ENCODE measurements around the gene ZNF664. TPM values are rescaled to one million over a fixed set of nuclear protein-coding genes. Genes with fewer than 3 reads are reported as not detected.
A peak's percentile ranks its signal among the peaks of the same experiment; 100 is the strongest.

Gene ZNF664
- total RNA-seq, 1 donor from 2014 or later = 25.1 TPM

DNA sequence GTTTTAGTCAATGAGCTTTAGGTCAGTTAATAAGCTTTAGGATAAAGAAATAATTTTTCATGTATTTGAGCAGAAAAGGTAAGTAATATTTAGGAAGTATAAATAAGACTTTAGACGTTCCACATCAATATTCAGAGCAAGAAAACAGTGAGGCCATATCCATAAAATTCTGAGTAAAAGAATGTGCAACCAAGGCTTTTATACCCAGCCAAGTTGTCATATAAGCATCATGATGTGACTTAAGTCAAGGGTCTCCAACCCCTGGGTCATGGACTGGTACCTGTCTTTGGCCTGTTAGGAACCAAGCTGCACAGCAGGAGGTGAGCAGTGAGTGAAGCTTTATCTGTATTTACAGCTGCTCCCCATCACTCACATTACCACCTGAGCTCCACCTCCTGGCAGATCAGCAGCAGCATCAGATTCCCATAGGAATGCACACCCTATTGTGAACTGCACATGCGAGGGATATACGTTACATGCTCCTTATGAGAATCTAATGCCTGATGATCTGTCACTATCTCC lies 74.1 kb downstream of the ZNF664 start:
- Histone ChIP-seq H3K4me3 (ENCODE audit: low read length in 3 of 3) (no peak overlapping the region), H3K9ac (ENCODE audit: low read depth in 1 of 3, low read length in 3 of 3) (no peak overlapping the region), H3K4me1 (ENCODE audit: control insufficient read depth in 3 of 3, insufficient read depth in 3 of 3, low read length in 3 of 3) (peaks cover 0 to 7% (median 4%) of the 10 kb centered on the region in 3 donors), H3K27ac (ENCODE audit: low read depth, low read length) (no peak overlapping the region), H3K36me3 (ENCODE audit: control insufficient read depth in 3 of 3, insufficient read depth in 3 of 3, low read length in 3 of 3) (no peaks in the 10 kb centered on the region), H3K27me3 (ENCODE audit: control insufficient read depth in 3 of 3, insufficient read depth in 3 of 3, low read length in 3 of 3) (no peaks in the 10 kb centered on the region), H3K9me3 (ENCODE audit: control insufficient read depth in 3 of 3, low read length in 3 of 3) (peaks cover 0 to 9% (median 0%) of the 10 kb centered on the region in 3 donors)

DNA sequence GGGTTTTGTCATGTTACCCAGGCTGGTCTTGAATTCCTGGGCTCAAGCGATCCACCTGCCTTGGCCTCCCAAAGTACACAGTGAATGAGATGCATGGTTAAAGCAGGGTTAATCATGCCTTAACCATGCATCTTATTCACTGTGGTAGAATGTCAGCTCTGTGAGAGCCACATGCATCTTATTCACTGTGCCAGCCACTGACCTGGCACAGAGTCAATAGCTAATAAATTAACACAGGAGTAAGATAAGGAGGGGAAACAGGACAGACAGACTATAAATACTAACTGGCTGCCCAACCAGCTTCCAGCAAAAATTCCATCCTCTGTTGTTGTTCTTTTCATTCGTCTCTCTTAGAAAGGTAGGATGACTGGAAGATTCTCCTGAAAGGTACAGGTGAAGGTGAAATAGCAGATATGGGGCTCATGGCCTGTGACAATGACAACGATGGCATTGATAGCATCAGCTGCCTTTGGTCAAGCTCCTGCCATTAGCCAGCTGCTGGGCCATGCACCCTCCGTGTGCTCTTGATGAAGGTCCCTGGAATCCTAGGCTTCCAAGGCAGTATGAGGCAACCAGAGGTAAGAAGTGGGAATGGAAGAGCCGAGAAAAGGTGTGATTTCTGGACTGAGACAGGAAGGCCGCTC lies 76.6 kb downstream of the ZNF664 start:
- Histone ChIP-seq H3K27ac (ENCODE audit: low read depth, low read length) (no peak overlapping the region), H3K9ac (ENCODE audit: low read depth in 1 of 3, low read length in 3 of 3) (no peak overlapping the region), H3K9me3 (ENCODE audit: control insufficient read depth in 3 of 3, low read length in 3 of 3) (peaks cover 0 to 9% (median 0%) of the 10 kb centered on the region in 3 donors), H3K4me3 (ENCODE audit: low read length in 3 of 3) (no peak overlapping the region), H3K27me3 (ENCODE audit: control insufficient read depth in 3 of 3, insufficient read depth in 3 of 3, low read length in 3 of 3) (no peaks in the 10 kb centered on the region), H3K36me3 (ENCODE audit: control insufficient read depth in 3 of 3, insufficient read depth in 3 of 3, low read length in 3 of 3) (no peaks in the 10 kb centered on the region), H3K4me1 (ENCODE audit: control insufficient read depth in 3 of 3, insufficient read depth in 3 of 3, low read length in 3 of 3) (peaks cover 0 to 7% (median 7%) of the 10 kb centered on the region in 3 donors)

DNA sequence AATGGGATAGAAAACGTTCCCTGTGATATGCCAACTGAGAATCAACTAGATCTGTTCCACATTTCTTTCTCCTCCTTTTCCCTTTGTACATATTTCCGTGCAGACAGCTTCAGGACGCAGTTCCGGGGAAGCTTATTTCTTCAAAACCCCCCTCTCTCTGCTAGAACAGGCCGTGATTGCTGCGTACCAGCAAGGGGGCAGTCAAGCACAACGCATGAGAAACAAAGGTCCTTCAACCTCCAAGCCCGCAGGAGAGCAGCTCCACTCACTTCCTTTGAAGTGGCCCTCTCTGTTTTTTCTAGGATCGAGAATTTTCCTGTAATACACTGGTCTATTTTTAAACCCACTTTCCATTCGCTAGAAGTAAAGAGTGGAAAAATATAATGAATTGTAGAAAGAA lies 80.8 kb downstream of the ZNF664 start:
- Histone ChIP-seq H3K27me3 (ENCODE audit: control insufficient read depth in 3 of 3, insufficient read depth in 3 of 3, low read length in 3 of 3) (no peaks in the 10 kb centered on the region), H3K4me1 (ENCODE audit: control insufficient read depth in 3 of 3, insufficient read depth in 3 of 3, low read length in 3 of 3) (peaks cover 0 to 3% (median 0%) of the 10 kb centered on the region in 3 donors), H3K9me3 (ENCODE audit: control insufficient read depth in 3 of 3, low read length in 3 of 3) (no peaks in the 10 kb centered on the region), H3K36me3 (ENCODE audit: control insufficient read depth in 3 of 3, insufficient read depth in 3 of 3, low read length in 3 of 3) (no peaks in the 10 kb centered on the region), H3K4me3 (ENCODE audit: low read length in 3 of 3) (no peak overlapping the region), H3K27ac (ENCODE audit: low read depth, low read length) (no peak overlapping the region), H3K9ac (ENCODE audit: low read depth in 1 of 3, low read length in 3 of 3) (peak overlapping the region in 1 of 3 donors; percentile 9)

DNA sequence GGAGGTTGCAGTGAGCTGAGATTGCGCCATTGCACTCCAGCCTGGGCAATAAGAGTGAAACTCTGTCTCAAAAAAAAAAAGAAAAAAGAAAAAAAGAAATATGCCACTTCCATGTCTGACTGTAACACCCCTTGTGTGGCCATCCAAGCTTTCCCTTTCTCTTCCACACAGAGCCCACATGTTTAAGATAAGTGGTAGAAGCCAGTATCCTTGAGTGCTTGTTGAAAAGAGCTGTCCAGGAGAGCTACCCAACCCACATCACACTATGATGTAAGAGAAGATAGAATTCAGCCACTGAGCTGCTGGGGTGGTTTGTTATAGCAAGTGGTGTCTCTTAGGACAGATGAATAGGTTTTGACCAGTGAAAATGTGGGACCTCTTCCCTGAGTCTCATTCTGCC lies 82.1 kb downstream of the ZNF664 start:
- H3K4me3 ChIP-seq (ENCODE audit: low read length in 3 of 3) = no peak overlapping the region
- H3K9ac ChIP-seq (ENCODE audit: low read depth in 1 of 3, low read length in 3 of 3) = no peak overlapping the region

DNA sequence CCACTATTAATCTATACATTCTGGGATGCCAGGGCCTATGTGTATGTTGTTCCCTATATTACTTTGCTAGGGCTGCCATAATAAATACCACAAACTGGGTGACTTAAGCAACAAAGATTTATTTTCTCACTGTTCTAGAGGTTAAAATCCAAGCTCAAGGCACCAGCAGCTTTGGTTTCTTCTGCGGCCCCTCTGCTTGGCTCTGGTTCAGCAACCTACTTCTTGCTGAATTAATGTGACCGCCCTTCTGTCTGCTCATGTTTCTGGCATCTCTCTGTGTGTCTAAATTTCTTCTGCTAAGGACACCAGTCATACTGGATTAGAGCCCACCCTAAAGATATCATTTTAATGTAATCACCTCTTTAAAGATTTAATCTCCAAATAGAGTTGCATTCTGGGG lies 84.7 kb downstream of the ZNF664 start:
- Histone ChIP-seq H3K9me3 (ENCODE audit: control insufficient read depth in 3 of 3, low read length in 3 of 3) (no peaks in the 10 kb centered on the region), H3K4me1 (ENCODE audit: control insufficient read depth in 3 of 3, insufficient read depth in 3 of 3, low read length in 3 of 3) (peaks cover 0 to 3% (median 0%) of the 10 kb centered on the region in 3 donors), H3K4me3 (ENCODE audit: low read length in 3 of 3) (no peak overlapping the region), H3K9ac (ENCODE audit: low read depth in 1 of 3, low read length in 3 of 3) (no peak overlapping the region), H3K27ac (ENCODE audit: low read depth, low read length) (no peak overlapping the region), H3K27me3 (ENCODE audit: control insufficient read depth in 3 of 3, insufficient read depth in 3 of 3, low read length in 3 of 3) (peaks cover 0 to 2% (median 0%) of the 10 kb centered on the region in 3 donors), H3K36me3 (ENCODE audit: control insufficient read depth in 3 of 3, insufficient read depth in 3 of 3, low read length in 3 of 3) (no peaks in the 10 kb centered on the region)

More for the DNA sequence above, 82.1 kb downstream of the ZNF664 start:
- Histone ChIP-seq H3K4me1 (ENCODE audit: control insufficient read depth in 3 of 3, insufficient read depth in 3 of 3, low read length in 3 of 3) (peaks cover 0 to 3% (median 0%) of the 10 kb centered on the region in 3 donors), H3K9me3 (ENCODE audit: control insufficient read depth in 3 of 3, low read length in 3 of 3) (no peaks in the 10 kb centered on the region), H3K27ac (ENCODE audit: low read depth, low read length) (no peak overlapping the region), H3K27me3 (ENCODE audit: control insufficient read depth in 3 of 3, insufficient read depth in 3 of 3, low read length in 3 of 3) (no peaks in the 10 kb centered on the region), H3K36me3 (ENCODE audit: control insufficient read depth in 3 of 3, insufficient read depth in 3 of 3, low read length in 3 of 3) (no peaks in the 10 kb centered on the region)

DNA sequence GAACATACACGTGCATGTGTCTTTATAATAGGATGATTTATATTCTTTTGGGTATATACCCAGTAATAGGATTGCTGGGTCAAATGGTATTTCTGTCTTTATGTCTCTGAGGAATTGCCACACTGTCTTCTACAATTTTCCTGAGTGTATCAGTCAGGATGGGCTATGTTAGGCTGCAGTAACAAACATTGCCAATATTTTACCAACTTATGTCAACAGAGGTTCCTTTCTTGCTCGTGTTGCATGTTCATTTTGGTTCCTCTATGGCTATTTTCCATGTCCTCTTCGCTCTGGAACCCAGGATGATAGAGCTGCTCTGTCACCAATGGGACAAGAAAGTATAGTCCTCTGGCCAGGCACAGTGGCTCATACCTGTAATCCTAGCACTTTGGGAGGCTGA lies 86.7 kb downstream of the ZNF664 start:
- no peaks in the 10 kb centered on the region for H3K4me1 ChIP-seq (ENCODE audit: control insufficient read depth in 3 of 3, insufficient read depth in 3 of 3, low read length in 3 of 3)
- no peaks in the 10 kb centered on the region for H3K9me3 ChIP-seq (ENCODE audit: control insufficient read depth in 3 of 3, low read length in 3 of 3)
- no peak overlapping the region for H3K4me3 ChIP-seq (ENCODE audit: low read length in 3 of 3)
- no peaks in the 10 kb centered on the region for H3K36me3 ChIP-seq (ENCODE audit: control insufficient read depth in 3 of 3, insufficient read depth in 3 of 3, low read length in 3 of 3)
- H3K9ac ChIP-seq (ENCODE audit: low read depth in 1 of 3, low read length in 3 of 3) = no peak overlapping the region
- H3K27ac ChIP-seq (ENCODE audit: low read depth, low read length) = no peak overlapping the region
- H3K27me3 ChIP-seq (ENCODE audit: control insufficient read depth in 3 of 3, insufficient read depth in 3 of 3, low read length in 3 of 3) = peaks cover 0 to 2% (median 0%) of the 10 kb centered on the region in 3 donors

Small RNAs within 50 kb of the gene (small RNA-seq; reads per million reads assigned to genes)
- gene AC068790.4 = not detected
- gene AC068790.6 = not detected

Other genes starting within 250 kb of the ZNF664 start
- under 0.01 TPM for gene DNAH10, start 210.9 kb upstream of the ZNF664 start, total RNA-seq
- gene CCDC92, start 384 bp upstream of the ZNF664 start, total RNA-seq = 2.6 TPM